Panc1 (cell line): ENCODE results near the gene ATAD5. TPM values are rescaled to one million over a fixed set of nuclear protein-coding genes. Genes with fewer than 3 reads are reported as not detected.

ENCODE experiments used
- ATAC-seq: fragments of 200-7000 bp; cut with Tn5 transposase; 2 replicates; pipeline ENCODE4 v1.9.1; 2020; ENCODE audit warnings: mild to moderate bottlenecking, moderate library complexity
- BruUV-seq: library from RNA; stranded (reverse); fragments of 400-500 nt; replicated peaks from 2 replicates; lab custom pipeline; 2021; lab: Mats Ljungman, UMichigan
- CTCF ChIA-PET: fragments of 300-600 bp; sonication (Branson Sonifier 250); formaldehyde crosslinking; loops from one replicate; lab custom pipeline; 2022; ENCODE audit warnings: antibody characterized with exemption; lab: Charles Lee
- POLR2A ChIA-PET: fragments of 300-600 bp; sonication (Branson Sonifier 250); formaldehyde crosslinking; loops from one replicate; lab custom pipeline; 2022; ENCODE audit warnings: antibody characterized with exemption; lab: Charles Lee
- DNase-seq: peaks from one replicate; pipeline ENCODE4 v3.0.0-alpha.2; 2010; ENCODE audit warnings: low read depth, low spot score
- H3K27ac ChIP-seq: 2 replicates; pipeline ENCODE4 v1.5.1; 2011; ENCODE audit warnings: mild to moderate bottlenecking, low read length, inconsistent platforms
- H3K27me3 ChIP-seq: fragments of 200-500 bp; sonication (Bioruptor generic); 2 replicates; pipeline ENCODE4 v1.6.0; 2014; ENCODE audit warnings: low read length, inconsistent platforms; ENCODE audit not compliant: control insufficient read depth, insufficient read depth
- H3K36me3 ChIP-seq: fragments of 200-500 bp; sonication (Bioruptor generic); 2 replicates; pipeline ENCODE4 v1.5.1; 2014; ENCODE audit warnings: inconsistent platforms, mild to moderate bottlenecking, low read length, moderate library complexity; ENCODE audit not compliant: control insufficient read depth, insufficient read depth
- H3K4me1 ChIP-seq: 2 replicates; pipeline ENCODE4 v1.5.1; 2011; ENCODE audit warnings: inconsistent platforms, mild to moderate bottlenecking, low read length, moderate library complexity; ENCODE audit not compliant: control insufficient read depth, insufficient read depth
- H3K4me3 ChIP-seq, 2 experiments: 2 replicates each; pipeline ENCODE4 v1.5.1; 2011 to 2012; ENCODE audit warnings: low read depth in 2 of 2, low read length in 2 of 2, mild to moderate bottlenecking in 2 of 2, inconsistent platforms in 1 of 2, moderate library complexity in 1 of 2
- H3K9me3 ChIP-seq: fragments of 200-500 bp; sonication (Bioruptor generic); 2 replicates; pipeline ENCODE4 v1.5.1; 2014; ENCODE audit warnings: low read depth, mild to moderate bottlenecking, inconsistent platforms, low read length, moderate library complexity; ENCODE audit not compliant: control insufficient read depth, insufficient read depth
- CTCF ChIP-seq: fragments of 450-650 bp; IDR thresholded peaks from 2 replicates; pipeline ENCODE4 v1.5.1; 2017; ENCODE audit warnings: mild to moderate bottlenecking
- POLR2AphosphoS5 ChIP-seq: IDR thresholded peaks from 2 replicates; pipeline ENCODE4 v1.6.1; 2012; ENCODE audit warnings: mild to moderate bottlenecking, low read depth, low read length, moderate library complexity
- REST ChIP-seq, 2 experiments: IDR thresholded peaks; 2 replicates each; pipeline ENCODE4 v1.6.1; 2011 to 2012; ENCODE audit warnings: low read depth in 2 of 2, control low read depth in 1 of 2, low read length in 1 of 2, mild to moderate bottlenecking in 1 of 2, moderate library complexity in 1 of 2; ENCODE audit not compliant: insufficient read depth in 1 of 2
- SIN3A ChIP-seq: IDR thresholded peaks from 2 replicates; pipeline ENCODE4 v1.6.1; 2012; ENCODE audit warnings: low read depth, mild to moderate bottlenecking, low read length, moderate library complexity, borderline replicate concordance; ENCODE audit not compliant: insufficient read depth
- TCF7L2 ChIP-seq: IDR thresholded peaks from 2 replicates; pipeline ENCODE4 v1.6.1; 2011; ENCODE audit warnings: mild to moderate bottlenecking, low read depth, low read length, inconsistent platforms
- in situ Hi-C: cut with HindIII; loops from 2 replicates; pipeline ENCODE4 v1.10.0; 2016; ENCODE audit warnings: low sequenced_read_pairs, low pct_unique_long_range_greater_than_20kb
- intact Hi-C: fragments of 100-400 bp; cut with micrococcal nuclease; formaldehyde crosslinking; loops from one replicate; pipeline ENCODE4 v1.10.0; 2022; ENCODE audit not compliant: unreplicated experiment
- total RNA-seq: library from RNA; stranded (reverse); gene quantifications from one replicate; pipeline ENCODE4 v1.2.1, GENCODE V29; 2021; ENCODE audit not compliant: unreplicated experiment

The ATAD5 gene
- total RNA-seq, 1 experiment from 2014 or later: 11.5 TPM

GRCh38 chr17:30897311-30897710, 65.5 kb downstream of the ATAD5 start:
- POLR2A ChIA-PET: no interaction called here
- Histone ChIP-seq H3K9me3 (no peaks in the 10 kb centered on the region), H3K36me3 (peaks cover 13% of the 10 kb centered on the region; the same call in 1 of the 2 replicates), H3K4me1 (no peaks in the 10 kb centered on the region), H3K27me3 (no peaks in the 10 kb centered on the region), H3K4me3 (no peak overlapping the region), H3K27ac (no peak overlapping the region)
- DNase-seq (no peak), ATAC-seq (no peak)
- no TSS peak for BruUV-seq
- in situ Hi-C loops (no loop called here), intact Hi-C loops (no loop called here)
- TF ChIP-seq SIN3A (no peak), REST (IDR thresholded peaks at IDR 0.05; ENCODE audit: insufficient read depth in 1 of 2, low read depth in 2 of 2, low read length in 1 of 2) (no peak), TCF7L2 (no peak), POLR2AphosphoS5 (no peak), CTCF (no peak)
- CTCF ChIA-PET: no interaction called here

GRCh38 chr17:30905742-30906100, 74.0 kb downstream of the ATAD5 start:
- in situ Hi-C loops (no loop called here), intact Hi-C loops (loop anchor here (5.0 kb wide), 1 partner anchor 67 kb away; the partner anchor contains the start of gene RNF135)
- H3K27ac ChIP-seq: peak overlapping the region; percentile 95
- ATAC-seq: peak; percentile 73
- no peaks in the 10 kb centered on the region for H3K27me3 ChIP-seq
- H3K36me3 ChIP-seq: peaks cover 3% of the 10 kb centered on the region; the same call in 1 of the 2 replicates
- POLR2A ChIA-PET: no interaction called here
- no peaks in the 10 kb centered on the region for H3K9me3 ChIP-seq
- BruUV-seq: TSS peak; percentile 74
- peak overlapping the region; percentile 88 to 99 for H3K4me3 ChIP-seq
- CTCF ChIA-PET: no interaction called here
- DNase-seq: no peak
- H3K4me1 ChIP-seq: no peaks in the 10 kb centered on the region
- TF ChIP-seq POLR2AphosphoS5 (no peak), CTCF (no peak), TCF7L2 (no peak), REST (IDR thresholded peaks at IDR 0.05; ENCODE audit: insufficient read depth in 1 of 2, low read depth in 2 of 2, low read length in 1 of 2) (no peak), SIN3A (no peak)
